ENCODE measurements around the gene ACOT6.
"Not testable (repeated sequence)": the region's sequence is repeated elsewhere in the genome, so short reads cannot be mapped to it uniquely, and the experiment has no call there.

Gene ACOT6

GRCh38 chr14:73612339-73613045 lies at the start of gene ACOT6:
Gene ACOT6, plus strand, starts transcription at chr14:73612517. Its CDS starts 55 bp downstream, at chr14:73612572.
- DNase-seq = peak; percentile 68

- DNase-seq = not testable (repeated sequence)
These were observed 49.6 kb upstream of the ACOT6 start for GRCh38 chr14:73562696-73563095.

GRCh38 chr14:73566431-73566830 lies 45.9 kb upstream of the ACOT6 start:
- DNase-seq = not testable (repeated sequence)

- not testable (repeated sequence) for DNase-seq
These were observed 45.4 kb upstream of the ACOT6 start for GRCh38 chr14:73566935-73567334.

- no peak for DNase-seq
These were observed 45.0 kb upstream of the ACOT6 start for GRCh38 chr14:73567358-73567757.

- peak; percentile 29 for DNase-seq
These were observed 44.1 kb upstream of the ACOT6 start for GRCh38 chr14:73567951-73568885.

GRCh38 chr14:73568886-73569184 lies 43.5 kb upstream of the ACOT6 start:
- DNase-seq = not testable (repeated sequence)

- DNase-seq = peak; percentile 89
These were observed 42.9 kb upstream of the ACOT6 start, which contains the start of gene ACOT2 for GRCh38 chr14:73569185-73569958. Gene ACOT2, plus strand, starts transcription at chr14:73569213. Its CDS starts 28 bp downstream, at chr14:73569241.

- DNase-seq = peak; percentile 74
These were observed 41.4 kb upstream of the ACOT6 start for GRCh38 chr14:73570913-73571312.

GRCh38 chr14:73573034-73573433 lies 39.3 kb upstream of the ACOT6 start:
- DNase-seq = not testable (repeated sequence)

GRCh38 chr14:73573740-73574139 lies 38.6 kb upstream of the ACOT6 start:
- DNase-seq = not testable (repeated sequence)

GRCh38 chr14:73574251-73574650 lies 38.1 kb upstream of the ACOT6 start:
- not testable (repeated sequence) for DNase-seq

- DNase-seq = no peak
These were observed 35.9 kb upstream of the ACOT6 start for GRCh38 chr14:73576391-73576790.

- not testable (repeated sequence) for DNase-seq
These were observed 35.1 kb upstream of the ACOT6 start for GRCh38 chr14:73577214-73577613.

GRCh38 chr14:73582102-73582979 lies 30.0 kb upstream of the ACOT6 start:
- not testable (repeated sequence) for DNase-seq

GRCh38 chr14:73588695-73589094 lies 23.6 kb upstream of the ACOT6 start:
- DNase-seq = no peak

GRCh38 chr14:73589116-73589515 lies 23.2 kb upstream of the ACOT6 start:
- no peak for DNase-seq

- not testable (repeated sequence) for DNase-seq
These were observed 21.7 kb upstream of the ACOT6 start for GRCh38 chr14:73590673-73591004.

GRCh38 chr14:73591690-73592449 lies 20.4 kb upstream of the ACOT6 start, which contains the start of gene ACOT4:
Gene ACOT4, plus strand, starts transcription at chr14:73591873. Its CDS starts 87 bp downstream, at chr14:73591960.
- peak; percentile 57 for DNase-seq

- DNase-seq = no peak
These were observed 17.8 kb upstream of the ACOT6 start for GRCh38 chr14:73594491-73594890.

GRCh38 chr14:73599499-73599898 lies 12.8 kb upstream of the ACOT6 start:
- DNase-seq = no peak
